LNCaP clone FGC (cell line): Measurements from ENCODE around the gene SIRPA.

ENCODE experiments used
- DNase-seq: peaks from one replicate; pipeline ENCODE4 v3.0.0-alpha.2; 2011; ENCODE audit warnings: low read depth
- H3K4me3 ChIP-seq: 2 replicates; pipeline ENCODE4 v1.5.1; 2011; ENCODE audit warnings: mild to moderate bottlenecking, low read depth, low read length, control low read depth
- CTCF ChIP-seq: IDR thresholded peaks from 2 replicates; pipeline ENCODE4 v1.5.1; 2012; ENCODE audit warnings: mild to moderate bottlenecking; ENCODE audit not compliant: control insufficient read depth, insufficient read depth; ENCODE audit errors: extremely low read depth

Gene SIRPA

GRCh38 chr20:1892119-1892385 is 3.2 kb upstream of the SIRPA start:
- no peak overlapping the region for H3K4me3 ChIP-seq
- no peak for TF ChIP-seq CTCF
- no peak for DNase-seq

GRCh38 chr20:1893721-1894470 is 1.3 kb upstream of the SIRPA start:
- DNase-seq: no peak
- H3K4me3 ChIP-seq: 0 out of 2 replicates have a peak overlapping the region, but pooled peaks have one; percentile 28
- no peak for TF ChIP-seq CTCF

- H3K4me3 ChIP-seq: 0 out of 2 replicates have a peak overlapping the region, but pooled peaks have one; percentile 28
- no peak for TF ChIP-seq CTCF
- DNase-seq: no peak
Measured at GRCh38 chr20:1894471-1894950, 696 bp upstream of the SIRPA start.

- TF ChIP-seq CTCF: no peak
- DNase-seq: no peak
- no peak overlapping the region for H3K4me3 ChIP-seq
Measured at GRCh38 chr20:1895674-1896483, 672 bp downstream of the SIRPA start.

GRCh38 chr20:1896484-1897258 is 1.5 kb downstream of the SIRPA start:
- no peak for TF ChIP-seq CTCF
- no peak overlapping the region for H3K4me3 ChIP-seq
- no peak for DNase-seq

GRCh38 chr20:1897541-1897940 is 2.3 kb downstream of the SIRPA start:
- no peak for DNase-seq
- no peak for TF ChIP-seq CTCF
- H3K4me3 ChIP-seq: no peak overlapping the region
